Mucosa of descending colon (tissue), 3 donors: ENCODE measurements around the gene TMEM191C. TPM values are rescaled to one million over a fixed set of nuclear protein-coding genes. Genes with fewer than 3 reads are reported as not detected.
"Not testable (repeated sequence)": the region's sequence is repeated elsewhere in the genome, so short reads cannot be mapped to it uniquely, and the experiment has no call there.

Experiments used
- ATAC-seq: fragments of 200-7000 bp; cut with Tn5 transposase; one replicate; pipeline ENCODE4 v1.9.1; 2020; ENCODE audit warnings: mild to moderate bottlenecking, moderate library complexity
- DNase-seq, 3 donors: peaks; one replicate each; pipeline ENCODE4 v3.0.0-alpha.2; 2020
- H3K36me3 ChIP-seq: fragments of 200-600 bp; one replicate; pipeline ENCODE4 v1.8.0; 2021; ENCODE audit warnings: low read depth, mild to moderate bottlenecking
- H3K4me1 ChIP-seq: fragments of 200-600 bp; one replicate; pipeline ENCODE4 v1.8.0; 2021; ENCODE audit warnings: low read depth, mild to moderate bottlenecking
- H3K4me3 ChIP-seq: fragments of 200-600 bp; one replicate; pipeline ENCODE4 v1.8.0; 2021; ENCODE audit warnings: mild to moderate bottlenecking
- H3K9me3 ChIP-seq: fragments of 200-600 bp; one replicate; pipeline ENCODE4 v1.8.0; 2021; ENCODE audit warnings: mild to moderate bottlenecking
- intact Hi-C, 2 donors: fragments of 100-400 bp; cut with DNase I in 1 of 2; cut with micrococcal nuclease in 1 of 2; formaldehyde crosslinking; loops; one replicate each; pipeline versions ENCODE4 v1.11.0 to v1.11.1; 2022; cut with DNase I, micrococcal nuclease
- total RNA-seq, 3 donors: library from RNA; stranded (reverse); fragmentation: NEBNext Ultra II Directional in 2 of 3; extraction: Animal tissue kit (Norgen Biotek cat#: 25700) in 2 of 3; gene quantifications; one replicate each; pipeline versions ENCODE4 v1.2.1 to v1.2.4, GENCODE V29; 2021 to 2023
- donor health status: DM: no; HTN: no; CAD: no; lungs with moderate emphysema.
- donor health status: DM: no; HTN: no; CAD: no.
- donor health status: DM: no; HTN: yes; CAD: no.

TMEM191C gene
- total RNA-seq, 3 donors from 2014 or later: 1.3 to 2.9 (median 2.1) TPM

GRCh38 chr22:21490556-21490955 is 23.4 kb downstream of the TMEM191C start:
- H3K4me1 ChIP-seq, DNase-seq, H3K4me3 ChIP-seq, H3K9me3 ChIP-seq, intact Hi-C loops, H3K36me3 ChIP-seq, ATAC-seq: not testable (repeated sequence)

- H3K4me3 ChIP-seq, ATAC-seq, H3K9me3 ChIP-seq, intact Hi-C loops, DNase-seq, H3K4me1 ChIP-seq, H3K36me3 ChIP-seq: not testable (repeated sequence)
These were observed 25.1 kb downstream of the TMEM191C start for GRCh38 chr22:21492271-21492670.

- H3K4me1 ChIP-seq, intact Hi-C loops, H3K9me3 ChIP-seq, DNase-seq, H3K4me3 ChIP-seq, H3K36me3 ChIP-seq: not testable (repeated sequence)
- peak; percentile 82 for ATAC-seq
These were observed 26.9 kb downstream of the TMEM191C start for GRCh38 chr22:21493789-21494782.

- H3K36me3 ChIP-seq, intact Hi-C loops: not testable (repeated sequence)
- ATAC-seq: peak; percentile 82
These were observed 30.8 kb downstream of the TMEM191C start for GRCh38 chr22:21497984-21498383.

GRCh38 chr22:21498489-21498888 is 31.3 kb downstream of the TMEM191C start:
- H3K36me3 ChIP-seq, H3K9me3 ChIP-seq, DNase-seq, H3K4me1 ChIP-seq, H3K4me3 ChIP-seq, intact Hi-C loops, ATAC-seq: not testable (repeated sequence)

More at GRCh38 chr22:21497984-21498383, 30.8 kb downstream of the TMEM191C start:
- not testable (repeated sequence) for DNase-seq, H3K9me3 ChIP-seq, H3K4me1 ChIP-seq, H3K4me3 ChIP-seq

GRCh38 chr22:21499623-21500506 is 32.7 kb downstream of the TMEM191C start:
- DNase-seq, H3K36me3 ChIP-seq, H3K9me3 ChIP-seq, H3K4me3 ChIP-seq, H3K4me1 ChIP-seq, ATAC-seq, intact Hi-C loops: not testable (repeated sequence)

- intact Hi-C loops, H3K4me3 ChIP-seq, DNase-seq, ATAC-seq, H3K36me3 ChIP-seq, H3K9me3 ChIP-seq, H3K4me1 ChIP-seq: not testable (repeated sequence)
These were observed 43.2 kb downstream of the TMEM191C start for GRCh38 chr22:21510397-21510796.

- H3K9me3 ChIP-seq, H3K4me3 ChIP-seq, intact Hi-C loops, H3K36me3 ChIP-seq, H3K4me1 ChIP-seq, ATAC-seq: not testable (repeated sequence)
- peak in 1 of 3 donors; percentile 19 for DNase-seq
These were observed 44.8 kb downstream of the TMEM191C start for GRCh38 chr22:21512022-21512421.

GRCh38 chr22:21514117-21514516 is 46.9 kb downstream of the TMEM191C start:
- H3K4me3 ChIP-seq, intact Hi-C loops, H3K36me3 ChIP-seq, DNase-seq, H3K9me3 ChIP-seq, H3K4me1 ChIP-seq: not testable (repeated sequence)
- ATAC-seq: peak; percentile 86

- intact Hi-C loops: not testable (repeated sequence)
These were observed 48.0 kb downstream of the TMEM191C start for GRCh38 chr22:21515234-21515633.

GRCh38 chr22:21516522-21516921 is 49.3 kb downstream of the TMEM191C start:
- ATAC-seq, intact Hi-C loops, H3K4me1 ChIP-seq, H3K36me3 ChIP-seq, H3K9me3 ChIP-seq, DNase-seq, H3K4me3 ChIP-seq: not testable (repeated sequence)

More at GRCh38 chr22:21515234-21515633, 48.0 kb downstream of the TMEM191C start:
- not testable (repeated sequence) for H3K4me3 ChIP-seq, H3K4me1 ChIP-seq, H3K36me3 ChIP-seq, DNase-seq, H3K9me3 ChIP-seq
- ATAC-seq: peak; percentile 6

- H3K36me3 ChIP-seq, H3K4me1 ChIP-seq, H3K9me3 ChIP-seq, DNase-seq, intact Hi-C loops, H3K4me3 ChIP-seq: not testable (repeated sequence)
- ATAC-seq: peak; percentile 70
These were observed 50.0 kb downstream of the TMEM191C start for GRCh38 chr22:21516970-21517764.
